GM18520 (cell line): ENCODE data around the gene FXYD4.
A peak's percentile ranks its signal among the peaks of the same experiment; 100 is the strongest.

ENCODE experiments used
- ATAC-seq: cut with Tn5 transposase; IDR thresholded peaks from one replicate; pipeline ENCODE4 v1.9.1; 2021; ENCODE audit not compliant: unreplicated experiment

The FXYD4 gene

DNA sequence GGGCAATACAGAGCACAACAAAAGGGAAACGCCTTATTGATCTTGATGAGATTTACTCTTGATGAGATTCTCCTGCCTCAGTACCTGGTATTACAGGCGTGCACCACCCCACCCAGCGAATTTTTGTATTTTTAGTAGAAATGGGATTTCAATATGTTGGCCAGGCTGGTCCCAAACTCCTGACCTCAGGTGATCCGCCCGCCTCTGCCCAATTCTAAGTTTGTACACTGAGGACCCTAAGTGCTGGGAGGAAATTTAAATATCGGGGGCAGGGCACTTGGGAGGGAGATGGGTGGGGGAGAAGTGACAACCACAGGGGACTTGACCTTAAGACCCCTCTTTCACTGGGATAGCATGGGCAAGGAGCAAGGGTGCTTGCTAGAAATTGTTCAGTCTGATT is 23.4 kb downstream of the FXYD4 start:
- no peak for ATAC-seq

DNA sequence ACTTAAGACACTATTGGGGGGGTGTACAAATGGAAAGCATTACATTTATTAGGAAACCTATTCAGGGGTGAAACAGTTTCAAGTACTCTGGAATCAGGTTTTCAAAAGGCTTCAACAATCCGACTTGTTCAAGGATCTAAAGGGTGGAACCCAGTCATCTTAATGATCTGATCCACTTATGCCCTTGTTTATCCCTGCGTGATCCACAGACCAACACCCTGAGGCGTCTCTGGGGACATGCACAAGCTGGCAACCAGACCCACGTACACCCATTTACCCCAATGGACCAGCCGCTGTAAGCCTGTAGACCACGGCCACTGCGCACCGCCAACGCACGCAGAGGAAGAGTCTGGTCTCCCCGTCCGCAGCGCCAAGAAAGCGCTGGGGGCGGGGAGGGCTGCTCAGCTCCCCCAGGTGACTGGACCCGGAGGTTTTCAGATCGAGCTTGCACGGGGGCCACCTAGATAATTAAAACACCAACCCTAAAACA is 24.2 kb downstream of the FXYD4 start:
- ATAC-seq, result no peak

- ATAC-seq, result peak; percentile 22
Measured at GRCh38 chr10:43396061-43396927, 24.9 kb downstream of the FXYD4 start.

DNA sequence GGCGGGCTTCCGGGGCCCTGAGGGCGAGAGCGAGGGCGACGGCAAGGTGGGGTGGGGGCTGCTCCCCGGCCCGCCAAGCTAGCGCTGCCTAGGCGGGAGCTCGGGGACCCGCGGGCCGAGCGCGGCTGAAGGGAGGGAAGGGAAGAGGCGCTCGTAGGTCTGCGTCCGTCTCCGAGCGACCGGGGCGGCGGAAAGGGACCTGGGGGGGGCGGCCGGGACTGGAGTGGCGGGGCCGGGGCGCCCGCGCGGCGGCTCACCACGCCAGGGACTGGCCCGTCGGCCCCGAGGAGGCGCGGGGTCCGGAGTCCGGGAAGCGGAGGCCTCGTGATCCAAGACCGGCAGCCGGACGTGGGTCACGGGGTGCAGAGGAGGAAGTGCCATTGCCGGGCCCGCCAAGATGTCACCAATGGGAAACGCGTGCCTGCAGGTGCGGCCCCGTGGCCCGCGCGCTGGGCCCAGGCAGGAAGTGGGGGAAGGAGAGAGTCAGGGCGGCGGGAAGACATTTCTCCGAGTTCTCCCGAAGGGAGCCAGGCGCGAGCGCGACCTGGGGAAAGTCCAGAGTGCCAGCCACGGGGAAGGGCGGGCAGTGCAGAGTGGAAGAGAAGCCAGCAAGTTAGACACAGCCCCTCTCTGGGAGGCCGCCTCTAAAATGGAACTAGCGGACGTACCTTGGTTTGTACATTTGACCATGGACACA is 25.6 kb downstream of the FXYD4 start:
- peak; percentile 67 for ATAC-seq

- ATAC-seq, result no peak
Measured at GRCh38 chr10:43398939-43399319, 27.5 kb downstream of the FXYD4 start.

GRCh38 chr10:43399320-43400310 is 28.2 kb downstream of the FXYD4 start:
- no peak for ATAC-seq

GRCh38 chr10:43401627-43402026 is 30.2 kb downstream of the FXYD4 start:
- ATAC-seq, result no peak

GRCh38 chr10:43402176-43402575 is 30.7 kb downstream of the FXYD4 start:
- ATAC-seq, result no peak

DNA sequence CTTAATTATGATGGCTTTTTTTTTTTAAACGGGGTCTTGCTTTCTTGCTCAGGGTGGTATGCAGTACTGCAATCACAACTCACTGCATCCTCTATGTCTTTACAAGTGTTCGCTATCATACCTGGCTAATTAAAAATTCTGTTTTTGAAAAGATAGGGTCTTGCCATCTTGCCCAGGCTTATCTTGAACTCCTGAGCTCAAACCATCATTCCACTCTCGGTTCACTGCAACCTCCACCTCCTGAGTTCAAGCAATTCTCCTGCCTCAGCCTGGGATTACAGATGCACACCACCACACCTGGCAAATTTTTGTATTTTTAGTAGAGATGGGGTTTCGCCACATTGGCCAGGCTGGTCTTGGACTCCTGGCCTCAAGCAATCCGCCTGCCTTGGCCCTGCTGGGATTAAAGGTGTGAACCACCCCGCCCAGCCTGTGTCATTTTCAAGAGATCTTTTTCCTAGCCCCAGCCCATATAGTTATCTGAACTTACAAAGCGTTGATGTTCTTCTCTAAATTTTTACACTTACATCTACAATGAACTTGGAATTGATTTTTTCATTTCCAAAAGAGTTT is 31.5 kb downstream of the FXYD4 start:
- no peak for ATAC-seq

- ATAC-seq, result no peak
Measured at GRCh38 chr10:43403911-43404703, 32.7 kb downstream of the FXYD4 start.

GRCh38 chr10:43404704-43405084 is 33.3 kb downstream of the FXYD4 start:
- ATAC-seq, result no peak

GRCh38 chr10:43407148-43407575 is 35.7 kb downstream of the FXYD4 start:
- no peak for ATAC-seq

GRCh38 chr10:43407576-43408330 is 36.3 kb downstream of the FXYD4 start:
- ATAC-seq, result peak; percentile 39

DNA sequence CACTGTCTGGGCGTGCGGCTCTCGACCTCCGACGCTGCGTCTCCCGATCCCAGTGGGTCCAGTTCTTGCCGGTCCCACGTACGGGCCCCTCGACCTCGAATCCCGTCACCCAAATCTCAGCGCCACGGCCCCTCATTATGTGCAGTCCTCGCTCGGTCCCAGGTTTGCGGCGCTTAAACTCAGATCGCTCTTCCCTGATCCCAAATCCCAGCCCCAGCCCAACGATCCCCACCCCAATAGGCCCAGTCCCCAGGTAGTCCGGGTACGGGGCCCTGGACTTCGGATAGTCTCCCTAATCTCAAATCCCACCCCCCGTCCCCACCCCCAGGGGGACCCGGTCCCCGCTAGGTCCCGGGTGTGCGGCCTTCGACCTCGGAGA is 36.9 kb downstream of the FXYD4 start:
- ATAC-seq, result no peak

GRCh38 chr10:43408710-43409384 is 37.4 kb downstream of the FXYD4 start, which contains the start of gene HNRNPF:
Gene HNRNPF (minus strand): TSS chr10:43409186. CDS start chr10:43387884, 21,302 bp downstream.
- peak; percentile 53 for ATAC-seq

- no peak for ATAC-seq
Measured at GRCh38 chr10:43409385-43410109, 38.1 kb downstream of the FXYD4 start.

- no peak for ATAC-seq
Measured at GRCh38 chr10:43410345-43410744, 38.9 kb downstream of the FXYD4 start.

- no peak for ATAC-seq
Measured at GRCh38 chr10:43411536-43411935, 40.1 kb downstream of the FXYD4 start.
